HG03565 (cell line): ENCODE results near the gene SARNP.
A peak's percentile ranks its signal among the peaks of the same experiment; 100 is the strongest.

Source experiments
- ATAC-seq: cut with Tn5 transposase; IDR thresholded peaks from one replicate; pipeline ENCODE4 v1.9.1; 2021; ENCODE audit warnings: mild to moderate bottlenecking, moderate library complexity; ENCODE audit not compliant: unreplicated experiment

SARNP gene

GRCh38 chr12:55726971-55727370 is 90.6 kb downstream of the SARNP start:
- no peak for ATAC-seq

GRCh38 chr12:55725556-55725955 is 92.0 kb downstream of the SARNP start:
- ATAC-seq = no peak

- ATAC-seq = no peak
Measured at GRCh38 chr12:55724940-55725309, 92.6 kb downstream of the SARNP start.

GRCh38 chr12:55724226-55724939 is 93.1 kb downstream of the SARNP start:
- ATAC-seq = no peak

GRCh38 chr12:55723516-55724225 is 93.9 kb downstream of the SARNP start:
- ATAC-seq = no peak

GRCh38 chr12:55722948-55723347 is 94.6 kb downstream of the SARNP start:
- no peak for ATAC-seq

- no peak for ATAC-seq
Measured at GRCh38 chr12:55721601-55722213, 95.8 kb downstream of the SARNP start.

- no peak for ATAC-seq
Measured at GRCh38 chr12:55720894-55721444, 96.6 kb downstream of the SARNP start.

GRCh38 chr12:55720071-55720564 is 97.4 kb downstream of the SARNP start, which contains the start of gene RDH5:
Gene RDH5 (plus strand): TSS chr12:55720393. CDS start chr12:55721185, 792 bp downstream.
- ATAC-seq = no peak

GRCh38 chr12:55719371-55719770 is 98.2 kb downstream of the SARNP start:
- ATAC-seq = no peak

GRCh38 chr12:55718624-55719275 is 98.8 kb downstream of the SARNP start:
- ATAC-seq = no peak

GRCh38 chr12:55718015-55718414 is 99.5 kb downstream of the SARNP start:
- ATAC-seq = no peak

- ATAC-seq = no peak
Measured at GRCh38 chr12:55717011-55718007, 100.2 kb downstream of the SARNP start.

GRCh38 chr12:55716582-55716957 is 101.0 kb downstream of the SARNP start:
- no peak for ATAC-seq

GRCh38 chr12:55715833-55716581 is 101.5 kb downstream of the SARNP start, which contains the start of gene BLOC1S1:
Gene BLOC1S1 (plus strand): TSS chr12:55716046. CDS start chr12:55716052, 6 bp downstream.
- peak; percentile 75 for ATAC-seq

GRCh38 chr12:55715169-55715764 is 102.3 kb downstream of the SARNP start:
- no peak for ATAC-seq

GRCh38 chr12:55713721-55714120 is 103.8 kb downstream of the SARNP start:
- ATAC-seq = no peak

GRCh38 chr12:55712700-55713415 is 104.7 kb downstream of the SARNP start:
- no peak for ATAC-seq
